Activated naive CD4-positive, alpha-beta T cell treated with anti-CD3 and anti-CD28 coated beads for 36 hours (primary cell): ENCODE results near the gene CXCL17. TPM values are rescaled to one million over a fixed set of nuclear protein-coding genes. Genes with fewer than 3 reads are reported as not detected.
A peak's percentile ranks its signal among the peaks of the same experiment; 100 is the strongest.
"Not testable (repeated sequence)": the region's sequence is repeated elsewhere in the genome, so short reads cannot be mapped to it uniquely, and the experiment has no call there.

Source experiments
- CTCF ChIA-PET: fragments of 350-600 bp; sonication (Branson Sonifier 250); formaldehyde crosslinking; loops from one replicate; lab custom pipeline; 2021; ENCODE audit warnings: antibody characterized with exemption; lab: Charles Lee
- DNase-seq: peaks from one replicate; pipeline ENCODE4 v3.0.0-alpha.2; 2020
- H3K27ac Mint-ChIP-seq: one replicate; pipeline ENCODE4 v1.8.0; 2021; ENCODE audit warnings: mild to moderate bottlenecking, mixed read lengths
- H3K27me3 Mint-ChIP-seq: one replicate; pipeline ENCODE4 v1.8.0; 2021; ENCODE audit warnings: low read depth, mixed read lengths
- H3K36me3 Mint-ChIP-seq: one replicate; pipeline ENCODE4 v1.8.0; 2021; ENCODE audit warnings: low read depth, mixed read lengths
- H3K4me1 Mint-ChIP-seq: one replicate; pipeline ENCODE4 v1.8.0; 2021; ENCODE audit warnings: low read depth, mixed read lengths
- H3K4me3 Mint-ChIP-seq: one replicate; pipeline ENCODE4 v1.8.0; 2021; ENCODE audit warnings: mild to moderate bottlenecking, moderate library complexity, mixed read lengths
- H3K9me3 Mint-ChIP-seq: one replicate; pipeline ENCODE4 v1.8.0; 2021; ENCODE audit warnings: mixed read lengths
- intact Hi-C: fragments of 100-400 bp; cut with micrococcal nuclease; formaldehyde crosslinking; loops from one replicate; pipeline ENCODE4 v1.15.1; 2023
- total RNA-seq, 2 experiments: library from RNA; stranded (reverse); gene quantifications; one replicate each; pipeline ENCODE4 v1.2.3, GENCODE V29; 2021

CXCL17 gene
- total RNA-seq, 2 experiments from 2014 or later: not detected

GRCh38 chr19:42459926-42460325, 17.2 kb upstream of the CXCL17 start:
- intact Hi-C loops: no loop called here
- no peaks in the 10 kb centered on the region for H3K36me3 Mint-ChIP-seq
- CTCF ChIA-PET: interaction anchor here (2.1 kb wide), 1 partner anchor 69 kb away, joined by 12 read pairs; the partner anchor contains the start of gene CEACAM1

GRCh38 chr19:42455621-42456081, 12.9 kb upstream of the CXCL17 start:
- DNase-seq: no peak
- CTCF ChIA-PET: interaction anchor here (0.7 to 1.9 kb wide), 5 partner anchors 15 to 421 kb away, joined by 3 to 15 read pairs (median 5); partner anchors contain the start of gene CEACAM1
- no peak overlapping the region for H3K4me3 Mint-ChIP-seq
- intact Hi-C loops: no loop called here
- H3K9me3 Mint-ChIP-seq: no peaks in the 10 kb centered on the region
- no peaks in the 10 kb centered on the region for H3K4me1 Mint-ChIP-seq
- no peaks in the 10 kb centered on the region for H3K27me3 Mint-ChIP-seq
- H3K36me3 Mint-ChIP-seq: no peaks in the 10 kb centered on the region
- H3K27ac Mint-ChIP-seq: no peak overlapping the region

More at GRCh38 chr19:42459926-42460325, 17.2 kb upstream of the CXCL17 start:
- no peak for DNase-seq
- Mint-ChIP-seq H3K9me3 (no peaks in the 10 kb centered on the region), H3K27me3 (no peaks in the 10 kb centered on the region), H3K4me1 (no peaks in the 10 kb centered on the region), H3K27ac (no peak overlapping the region), H3K4me3 (no peak overlapping the region)

- CTCF ChIA-PET: interaction anchor here (0.7 to 1.9 kb wide), 6 partner anchors 15 to 420 kb away, joined by 3 to 15 read pairs (median 4); partner anchors contain the start of gene CEACAM1
- Mint-ChIP-seq H3K27ac (no peak overlapping the region), H3K4me1 (no peaks in the 10 kb centered on the region), H3K27me3 (no peaks in the 10 kb centered on the region), H3K36me3 (no peaks in the 10 kb centered on the region), H3K4me3 (no peak overlapping the region), H3K9me3 (no peaks in the 10 kb centered on the region)
- intact Hi-C loops: no loop called here
- DNase-seq: no peak
These were observed 12.3 kb upstream of the CXCL17 start for GRCh38 chr19:42455086-42455485.

- no peak overlapping the region for H3K27ac Mint-ChIP-seq
- no peaks in the 10 kb centered on the region for H3K36me3 Mint-ChIP-seq
- no peaks in the 10 kb centered on the region for H3K27me3 Mint-ChIP-seq
- no peaks in the 10 kb centered on the region for H3K4me1 Mint-ChIP-seq
- intact Hi-C loops: no loop called here
- no peaks in the 10 kb centered on the region for H3K9me3 Mint-ChIP-seq
- CTCF ChIA-PET: interaction anchor here (3.1 to 5.8 kb wide), 4 partner anchors 11 to 77 kb away, joined by 15 to 123 read pairs (median 40); partner anchors contain the start of genes CEACAM1 and CXCL17
- H3K4me3 Mint-ChIP-seq: no peak overlapping the region
- DNase-seq: no peak
These were observed 9.8 kb upstream of the CXCL17 start for GRCh38 chr19:42452590-42452989.

GRCh38 chr19:42450314-42450934, 7.7 kb upstream of the CXCL17 start:
- Mint-ChIP-seq H3K27me3 (no peaks in the 10 kb centered on the region), H3K36me3 (no peaks in the 10 kb centered on the region), H3K9me3 (no peaks in the 10 kb centered on the region), H3K4me3 (no peak overlapping the region), H3K4me1 (no peaks in the 10 kb centered on the region), H3K27ac (no peak overlapping the region)
- intact Hi-C loops: loop anchor here (1.0 kb wide), 4 partner anchors 79 to 146 kb away; no protein-coding TSS in a partner anchor
- CTCF ChIA-PET: interaction anchor here (0.6 to 5.8 kb wide), 25 partner anchors 9 to 147 kb away, joined by 3 to 123 read pairs (median 5); partner anchors contain the start of genes CEACAM1 and CXCL17
- peak; percentile 89 for DNase-seq

- not testable (repeated sequence) for H3K9me3 Mint-ChIP-seq
These were observed 5.6 kb upstream of the CXCL17 start for GRCh38 chr19:42448306-42448705.

GRCh38 chr19:42445948-42446347, 3.2 kb upstream of the CXCL17 start:
- no peaks in the 10 kb centered on the region for H3K36me3 Mint-ChIP-seq
- H3K4me3 Mint-ChIP-seq: no peak overlapping the region
- no peaks in the 10 kb centered on the region for H3K9me3 Mint-ChIP-seq
- H3K27ac Mint-ChIP-seq: no peak overlapping the region
- CTCF ChIA-PET: interaction anchor here (1.0 to 2.0 kb wide), 3 partner anchors 9 to 87 kb away, joined by 3 to 13 read pairs (median 4); partner anchors contain the start of gene CEACAM1
- H3K4me1 Mint-ChIP-seq: peaks cover 6% of the 10 kb centered on the region
- no peak for DNase-seq
- intact Hi-C loops: no loop called here
- H3K27me3 Mint-ChIP-seq: no peaks in the 10 kb centered on the region

More at GRCh38 chr19:42448306-42448705, 5.6 kb upstream of the CXCL17 start:
- H3K27me3 Mint-ChIP-seq, H3K27ac Mint-ChIP-seq, H3K36me3 Mint-ChIP-seq, H3K4me3 Mint-ChIP-seq, H3K4me1 Mint-ChIP-seq, intact Hi-C loops, DNase-seq: not testable (repeated sequence)
- CTCF ChIA-PET: interaction anchor here (1.3 to 5.8 kb wide), 3 partner anchors 7 to 82 kb away, joined by 6 to 123 read pairs (median 56); partner anchors contain the start of genes CEACAM1 and CXCL17

GRCh38 chr19:42443944-42444398, 1.2 kb upstream of the CXCL17 start:
- Mint-ChIP-seq H3K9me3 (no peaks in the 10 kb centered on the region), H3K27me3 (no peaks in the 10 kb centered on the region), H3K27ac (no peak overlapping the region), H3K4me3 (no peak overlapping the region), H3K36me3 (no peaks in the 10 kb centered on the region), H3K4me1 (peaks cover 12% of the 10 kb centered on the region)
- CTCF ChIA-PET: interaction anchor here (1.2 kb wide), 1 partner anchor 117 kb away, joined by 3 read pairs; no protein-coding TSS in a partner anchor
- DNase-seq: no peak
- intact Hi-C loops: no loop called here

GRCh38 chr19:42441049-42441445, 1.7 kb downstream of the CXCL17 start:
- H3K9me3 Mint-ChIP-seq: no peaks in the 10 kb centered on the region
- no peak overlapping the region for H3K4me3 Mint-ChIP-seq
- H3K36me3 Mint-ChIP-seq: no peaks in the 10 kb centered on the region
- intact Hi-C loops: loop anchor here (2.0 kb wide), 2 partner anchors 308 to 332 kb away; partner anchors contain the start of gene POU2F2
- DNase-seq: no peak
- H3K27ac Mint-ChIP-seq: no peak overlapping the region
- CTCF ChIA-PET: interaction anchor here (0.7 to 3.7 kb wide), 23 partner anchors 10 to 330 kb away, joined by 3 to 59 read pairs (median 5); partner anchors contain the start of gene CEACAM1
- no peaks in the 10 kb centered on the region for H3K27me3 Mint-ChIP-seq
- H3K4me1 Mint-ChIP-seq: peaks cover 14% of the 10 kb centered on the region

GRCh38 chr19:42440357-42441048, 2.2 kb downstream of the CXCL17 start:
- Mint-ChIP-seq H3K36me3 (no peaks in the 10 kb centered on the region), H3K27ac (no peak overlapping the region), H3K4me1 (peaks cover 14% of the 10 kb centered on the region), H3K9me3 (no peaks in the 10 kb centered on the region), H3K27me3 (no peaks in the 10 kb centered on the region), H3K4me3 (peak overlapping the region; percentile 3)
- CTCF ChIA-PET: interaction anchor here (0.6 to 3.7 kb wide), 29 partner anchors 9 to 331 kb away, joined by 3 to 59 read pairs (median 5); partner anchors contain the start of gene CEACAM1
- peak; percentile 88 for DNase-seq
- intact Hi-C loops: loop anchor here (2.0 kb wide), 2 partner anchors 308 to 332 kb away; partner anchors contain the start of gene POU2F2

GRCh38 chr19:42436006-42436405, 6.7 kb downstream of the CXCL17 start:
- no peak overlapping the region for H3K4me3 Mint-ChIP-seq
- CTCF ChIA-PET: interaction anchor here (0.6 to 3.6 kb wide), 2 partner anchors 16 to 302 kb away, joined by 3 to 18 read pairs; no protein-coding TSS in a partner anchor
- no peak for DNase-seq

More at GRCh38 chr19:42436006-42436405, 6.7 kb downstream of the CXCL17 start:
- intact Hi-C loops: no loop called here
- Mint-ChIP-seq H3K4me1 (peaks cover 13% of the 10 kb centered on the region), H3K27me3 (no peaks in the 10 kb centered on the region), H3K27ac (no peak overlapping the region), H3K36me3 (no peaks in the 10 kb centered on the region), H3K9me3 (no peaks in the 10 kb centered on the region)
